22Rv1 (cell line): Measurements from ENCODE around the gene ZFYVE26.

Source experiments
- CTCF ChIP-seq: fragments of 450-650 bp; IDR thresholded peaks from 2 replicates; pipeline ENCODE4 v1.5.1; 2017; ENCODE audit warnings: mild to moderate bottlenecking
- ZFX ChIP-seq: fragments of 450-650 bp; IDR thresholded peaks from 2 replicates; pipeline ENCODE4 v1.6.1; 2017; ENCODE audit warnings: antibody characterized with exemption, borderline replicate concordance

- TF ChIP-seq ZFX = no peak
- peak; percentile 83 for TF ChIP-seq CTCF
Observed at GRCh38 chr14:67837011-67837624, 20.7 kb upstream of the ZFYVE26 start.
